Bladder microvascular endothelial cell (primary cell): ENCODE measurements around the gene PHYHD1. TPM values are rescaled to one million over a fixed set of nuclear protein-coding genes. Genes with fewer than 3 reads are reported as not detected.

ENCODE experiments used
- total RNA-seq: library from RNA; depleted of rRNA; stranded (reverse); fragments of >200 nt; gene quantifications from 2 replicates; pipeline ENCODE4 v1.2.3, GENCODE V29; 2014

The PHYHD1 gene
- total RNA-seq = 0.44 and 0.65 TPM in 2 replicates

DNA sequence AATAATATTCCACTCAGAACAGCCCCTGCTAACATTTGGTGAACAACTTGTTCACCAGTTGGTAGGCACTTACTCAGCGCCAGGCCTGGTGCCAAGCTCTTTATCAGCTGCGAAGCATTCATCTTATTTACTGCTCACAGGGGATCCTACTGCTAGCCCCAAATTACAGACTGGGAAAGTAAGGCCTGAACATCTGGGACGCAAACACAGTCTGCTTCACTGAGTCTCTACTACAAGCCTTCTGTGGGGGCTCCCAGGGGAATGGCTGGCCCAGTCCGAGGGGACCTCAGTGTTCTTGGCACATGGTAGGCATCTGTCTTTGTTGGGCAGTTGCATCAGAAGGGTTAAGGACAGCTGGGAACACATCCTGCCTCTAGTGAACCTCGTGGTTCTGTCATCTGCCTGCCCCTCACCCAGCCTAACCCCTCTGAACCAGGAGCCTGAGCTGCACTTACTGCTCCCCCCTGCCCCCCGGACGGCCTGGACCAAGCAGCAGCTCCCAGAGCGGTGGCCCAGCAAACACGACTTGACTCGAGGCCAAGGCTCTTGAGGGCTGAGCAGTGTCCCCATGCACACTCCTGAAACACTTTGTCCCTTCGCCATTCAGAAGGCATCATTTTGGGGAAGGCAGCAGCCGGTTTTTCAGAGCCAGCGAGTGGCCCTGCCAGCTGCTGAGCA is at the start of gene PHYHD1:
PHYHD1 (plus strand) TSS at position 602 of the 678 bp plus-strand sequence. CDS start 1,342 bp downstream, outside the sequence.

GRCh38 chr9:128881884-128882676 is 38.7 kb upstream of the PHYHD1 start, which contains the start of the genes KYAT1 and LRRC8A:
TSS of gene KYAT1 (minus strand) at chr9:128881950. CDS start at chr9:128845405, 36,545 bp downstream.
TSS of gene LRRC8A (plus strand) at chr9:128882133. CDS start at chr9:128907165, 25,032 bp downstream.

DNA sequence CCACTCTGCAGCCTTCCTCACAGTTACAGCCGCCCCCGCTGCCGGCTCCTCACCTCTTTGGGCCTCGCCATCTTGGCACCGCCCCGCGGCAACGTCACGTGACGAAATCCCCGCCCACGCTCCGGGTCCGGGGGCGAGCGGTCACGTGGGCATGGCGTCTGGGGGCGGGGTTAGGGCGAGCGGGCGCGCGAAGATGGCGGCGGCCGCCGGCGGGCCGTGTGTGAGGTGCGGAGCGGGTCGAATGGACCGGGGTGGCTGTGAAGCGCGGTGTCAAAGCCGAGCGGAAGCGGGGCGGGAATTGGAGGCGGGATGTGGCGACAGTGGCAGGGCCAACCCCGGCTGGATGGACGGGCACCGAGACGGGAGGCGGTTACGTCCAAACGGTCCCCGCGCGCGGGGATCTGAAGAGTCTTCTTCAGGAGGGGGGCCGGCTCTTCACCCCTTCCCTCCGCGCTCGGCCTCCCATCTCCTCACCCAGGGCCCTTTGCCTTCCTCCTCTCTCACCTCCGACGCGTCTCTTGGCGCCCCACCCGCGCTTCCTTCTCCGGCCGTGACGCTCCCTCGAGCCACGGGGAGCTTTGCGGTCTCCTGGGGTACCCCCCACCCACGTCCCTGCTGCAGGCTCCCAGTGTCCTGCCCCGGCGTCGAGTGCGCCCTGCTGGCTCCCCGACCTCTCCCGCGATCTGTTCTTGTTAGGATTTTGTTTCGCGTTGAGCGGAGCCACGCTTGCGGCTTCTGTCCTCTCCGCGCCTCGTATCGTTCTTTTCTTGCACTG is 26.9 kb downstream of the PHYHD1 start, which contains the start of the genes DOLK and NUP188:
DOLK (minus strand) TSS at position 77 of the 775 bp plus-strand sequence. CDS start 300 bp downstream, outside the sequence.
NUP188 (plus strand) TSS at position 173 of the 775 bp plus-strand sequence; CDS start at position 194, 21 bp downstream.

Other genes with a start within 250 kb of the PHYHD1 start
- 519 and 772 TPM in 2 replicates for gene SET, start 231.8 kb upstream of the PHYHD1 start, total RNA-seq
- 13.5 and 22.7 TPM in 2 replicates for gene PKN3, start 218.5 kb upstream of the PHYHD1 start, total RNA-seq
- 26.9 and 39.0 TPM in 2 replicates for gene ZDHHC12, start 196.9 kb upstream of the PHYHD1 start, total RNA-seq
- gene ZER1, start 149.1 kb upstream of the PHYHD1 start, total RNA-seq = 9.1 and 15.9 TPM in 2 replicates
- 10.5 and 16.0 TPM in 2 replicates for gene TBC1D13, start 133.7 kb upstream of the PHYHD1 start, total RNA-seq
- gene ENDOG, start 102.5 kb upstream of the PHYHD1 start, total RNA-seq = 17.0 and 19.6 TPM in 2 replicates
- 13.6 and 23.9 TPM in 2 replicates for gene SPOUT1, start 91.2 kb upstream of the PHYHD1 start, total RNA-seq
- gene KYAT1, start 39.0 kb upstream of the PHYHD1 start, total RNA-seq = 5.8 and 9.8 TPM in 2 replicates
- gene LRRC8A, start 38.8 kb upstream of the PHYHD1 start, total RNA-seq = 76.4 and 165 TPM in 2 replicates
- gene DOLK, start 26.6 kb downstream of the PHYHD1 start, total RNA-seq = 24.0 and 33.0 TPM in 2 replicates
- gene NUP188, start 26.7 kb downstream of the PHYHD1 start, total RNA-seq = 38.5 and 105 TPM in 2 replicates
- gene SH3GLB2, start 107.3 kb downstream of the PHYHD1 start, total RNA-seq = 24.4 and 46.9 TPM in 2 replicates
- 19.8 and 31.1 TPM in 2 replicates for gene MIGA2, start 115.6 kb downstream of the PHYHD1 start, total RNA-seq
- gene DOLPP1, start 160.1 kb downstream of the PHYHD1 start, total RNA-seq = 7.3 and 12.0 TPM in 2 replicates
- gene CRAT, start 189.8 kb downstream of the PHYHD1 start, total RNA-seq = 24.9 and 32.7 TPM in 2 replicates
- gene PTPA, start 190.4 kb downstream of the PHYHD1 start, total RNA-seq = 64.8 and 77.2 TPM in 2 replicates